HG03432 (cell line): Measurements from ENCODE around the gene SEC24A.
"Not testable (repeated sequence)": the region's sequence is repeated elsewhere in the genome, so short reads cannot be mapped to it uniquely, and the experiment has no call there.

ENCODE experiments used
- ATAC-seq: cut with Tn5 transposase; IDR thresholded peaks from one replicate; pipeline ENCODE4 v1.9.1; 2021; ENCODE audit warnings: mild to moderate bottlenecking, moderate library complexity; ENCODE audit not compliant: unreplicated experiment

SEC24A gene

GRCh38 chr5:134738963-134739661 lies 90.5 kb downstream of the SEC24A start:
- ATAC-seq, result no peak

GRCh38 chr5:134741052-134741451 lies 92.5 kb downstream of the SEC24A start:
- ATAC-seq, result no peak

- ATAC-seq, result no peak
Observed at GRCh38 chr5:134742134-134742533, 93.5 kb downstream of the SEC24A start.

GRCh38 chr5:134749415-134749814 lies 100.8 kb downstream of the SEC24A start:
- ATAC-seq, result no peak

GRCh38 chr5:134758176-134758503 lies 109.6 kb downstream of the SEC24A start:
- peak; percentile 34 for ATAC-seq

GRCh38 chr5:134758504-134759341 lies 110.1 kb downstream of the SEC24A start, which contains the start of gene DDX46:
Gene DDX46, plus strand, starts transcription at chr5:134758779. Its CDS starts 160 bp downstream, at chr5:134758939.
- peak; percentile 98 for ATAC-seq

- not testable (repeated sequence) for ATAC-seq
Observed at GRCh38 chr5:134767528-134768291, 119.1 kb downstream of the SEC24A start.

GRCh38 chr5:134769206-134769605 lies 120.6 kb downstream of the SEC24A start:
- no peak for ATAC-seq

- no peak for ATAC-seq
Observed at GRCh38 chr5:134772461-134773125, 124.0 kb downstream of the SEC24A start.

GRCh38 chr5:134777366-134777765 lies 128.8 kb downstream of the SEC24A start:
- ATAC-seq, result no peak
